Type B pancreatic cell (in vitro differentiated cells): ENCODE results near the gene MAPK13. TPM values are rescaled to one million over a fixed set of nuclear protein-coding genes. Genes with fewer than 3 reads are reported as not detected.

Experiments used
- DNase-seq: peaks from one replicate; pipeline ENCODE4 v3.0.0; 2021; ENCODE audit warnings: mixed read lengths; ENCODE audit not compliant: unreplicated experiment; ENCODE audit errors: extremely low spot score
- H3K27ac Mint-ChIP-seq: 2 replicates; pipeline ENCODE4 v1.8.0; 2021; ENCODE audit warnings: mild to moderate bottlenecking, mixed read lengths
- H3K27me3 Mint-ChIP-seq: 2 replicates; pipeline ENCODE4 v1.8.0; 2021; ENCODE audit warnings: mixed read lengths
- H3K36me3 Mint-ChIP-seq: 2 replicates; pipeline ENCODE4 v1.8.0; 2021; ENCODE audit warnings: mixed read lengths
- H3K4me1 Mint-ChIP-seq: one replicate; pipeline ENCODE4 v1.8.0; 2021; ENCODE audit warnings: mixed read lengths; ENCODE audit not compliant: unreplicated experiment
- H3K4me3 Mint-ChIP-seq: 2 replicates; pipeline ENCODE4 v1.8.0; 2021; ENCODE audit warnings: mild to moderate bottlenecking, mixed read lengths
- H3K9me3 Mint-ChIP-seq: 2 replicates; pipeline ENCODE4 v1.8.0; 2021; ENCODE audit warnings: mixed read lengths
- CTCF ChIP-seq: fragments of 200-600 bp; sonication (generic); conservative IDR thresholded peaks from 2 replicates; pipeline ENCODE4 v1.5.0; 2021; ENCODE audit warnings: antibody characterized with exemption, mild to moderate bottlenecking
- total RNA-seq: library from RNA; stranded (reverse); gene quantifications from 2 replicates; pipeline ENCODE4 v1.2.1, GENCODE V29; 2021; ENCODE audit warnings: low replicate concordance

MAPK13 gene
- total RNA-seq, 1 donor from 2014 or later: 29.4 TPM

GRCh38 chr6:36111526-36111925, 18.8 kb upstream of the MAPK13 start:
- no peaks in the 10 kb centered on the region for H3K9me3 Mint-ChIP-seq
- peaks cover 30% of the 10 kb centered on the region for H3K36me3 Mint-ChIP-seq
- no peak for DNase-seq
- H3K4me1 Mint-ChIP-seq: peaks cover 19% of the 10 kb centered on the region
- H3K27ac Mint-ChIP-seq: no peak overlapping the region
- H3K4me3 Mint-ChIP-seq: no peak overlapping the region
- no peaks in the 10 kb centered on the region for H3K27me3 Mint-ChIP-seq
- no peak for TF ChIP-seq CTCF

GRCh38 chr6:36113049-36113448, 17.3 kb upstream of the MAPK13 start:
- no peak overlapping the region for H3K4me3 Mint-ChIP-seq
- no peak for DNase-seq
- H3K27ac Mint-ChIP-seq: no peak overlapping the region
- no peaks in the 10 kb centered on the region for H3K27me3 Mint-ChIP-seq
- H3K36me3 Mint-ChIP-seq: peaks cover 27% of the 10 kb centered on the region
- H3K4me1 Mint-ChIP-seq: peaks cover 21% of the 10 kb centered on the region
- no peak for TF ChIP-seq CTCF
- H3K9me3 Mint-ChIP-seq: no peaks in the 10 kb centered on the region

- Mint-ChIP-seq H3K36me3 (peaks cover 20% of the 10 kb centered on the region), H3K27ac (peak overlapping the region; percentile 11), H3K9me3 (no peaks in the 10 kb centered on the region), H3K4me3 (no peak overlapping the region), H3K27me3 (no peaks in the 10 kb centered on the region), H3K4me1 (peaks cover 27% of the 10 kb centered on the region)
- DNase-seq: no peak
- no peak for TF ChIP-seq CTCF
These were observed 16.6 kb upstream of the MAPK13 start for GRCh38 chr6:36113703-36114102.

- Mint-ChIP-seq H3K4me1 (peaks cover 32% of the 10 kb centered on the region), H3K36me3 (peaks cover 12% of the 10 kb centered on the region), H3K4me3 (no peak overlapping the region), H3K27ac (no peak overlapping the region), H3K27me3 (no peaks in the 10 kb centered on the region), H3K9me3 (no peaks in the 10 kb centered on the region)
- DNase-seq: no peak
- TF ChIP-seq CTCF: no peak
These were observed 15.4 kb upstream of the MAPK13 start for GRCh38 chr6:36114798-36115408.

GRCh38 chr6:36115412-36115811, 14.9 kb upstream of the MAPK13 start:
- no peaks in the 10 kb centered on the region for H3K9me3 Mint-ChIP-seq
- peaks cover 8% of the 10 kb centered on the region for H3K36me3 Mint-ChIP-seq

More at GRCh38 chr6:36115412-36115811, 14.9 kb upstream of the MAPK13 start:
- no peaks in the 10 kb centered on the region for H3K27me3 Mint-ChIP-seq
- H3K27ac Mint-ChIP-seq: no peak overlapping the region
- DNase-seq: no peak
- H3K4me3 Mint-ChIP-seq: no peak overlapping the region
- H3K4me1 Mint-ChIP-seq: peaks cover 32% of the 10 kb centered on the region
- no peak for TF ChIP-seq CTCF
